NB4 (cell line): Measurements from ENCODE around the gene ABCF3.
A peak's percentile ranks its signal among the peaks of the same experiment; 100 is the strongest.

Source experiments
- DNase-seq: peaks from one replicate; pipeline ENCODE4 v3.0.0; 2010; ENCODE audit warnings: low read depth
- H3K4me3 ChIP-seq: one replicate; pipeline ENCODE4 v1.5.1; 2011; ENCODE audit warnings: mild to moderate bottlenecking, low read depth, low read length, moderate library complexity
- MYC ChIP-seq: IDR thresholded peaks from 2 replicates; pipeline ENCODE4 v1.6.1; 2011; ENCODE audit warnings: low read depth, low read length
- POLR2A ChIP-seq: IDR thresholded peaks from 2 replicates; pipeline ENCODE4 v1.6.1; 2011; ENCODE audit warnings: mild to moderate bottlenecking; ENCODE audit not compliant: insufficient read length; ENCODE audit errors: extremely low read depth
- TF ChIP-seq, protein P1 (sequence below): IDR thresholded peaks from one replicate; pipeline ENCODE4 v1.5.1; 2012; ENCODE audit warnings: low read depth, low read length
- TF ChIP-seq, protein P2 (sequence below): IDR thresholded peaks from 2 replicates; pipeline ENCODE4 v1.6.1; 2011; ENCODE audit warnings: low read depth, low read length

Gene ABCF3

DNA sequence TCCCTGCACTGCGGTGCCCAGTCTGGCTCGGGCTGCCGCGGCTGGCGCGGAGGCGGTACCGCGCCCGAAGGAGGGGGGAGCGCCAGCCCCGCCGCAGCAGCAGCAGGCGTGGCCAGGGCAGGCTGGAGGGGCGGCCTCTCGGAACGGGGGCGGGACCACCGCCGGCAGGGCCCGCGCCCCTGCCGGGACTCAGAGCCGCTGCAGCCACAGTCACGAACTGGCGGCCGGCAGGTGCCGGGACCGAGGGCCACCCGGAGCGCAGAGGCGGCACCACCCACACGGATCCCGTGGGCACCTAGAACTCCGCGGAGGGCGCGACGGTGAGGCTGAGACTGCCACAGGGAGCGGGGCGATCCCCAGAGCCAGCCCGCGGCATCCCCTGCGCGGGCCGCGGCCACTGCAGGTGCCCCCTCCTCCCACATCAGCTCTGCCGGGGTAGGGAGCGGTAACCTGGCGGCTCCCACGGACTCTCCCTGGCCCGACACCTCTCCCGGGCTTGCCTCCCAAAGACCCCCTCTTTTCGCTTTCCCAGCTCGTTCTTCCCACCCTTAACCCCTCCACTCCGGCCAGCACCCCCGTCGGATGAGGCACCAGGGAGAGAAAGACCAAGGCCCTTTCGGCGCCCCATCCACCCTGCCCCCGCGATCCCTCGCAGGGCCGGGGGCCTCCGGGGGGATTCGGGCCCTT, 43.5 kb downstream of the ABCF3 start, which contains the start of gene VWA5B2:
Gene VWA5B2, plus strand, starts transcription at position 192 of the 687 bp plus-strand sequence. CDS start 944 bp downstream, outside the sequence.
- no peak within 1 kb of the TSS for H3K4me3 ChIP-seq
- TF ChIP-seq MYC (no peak), POLR2A (no peak)
- TF ChIP-seq, protein P1, sequence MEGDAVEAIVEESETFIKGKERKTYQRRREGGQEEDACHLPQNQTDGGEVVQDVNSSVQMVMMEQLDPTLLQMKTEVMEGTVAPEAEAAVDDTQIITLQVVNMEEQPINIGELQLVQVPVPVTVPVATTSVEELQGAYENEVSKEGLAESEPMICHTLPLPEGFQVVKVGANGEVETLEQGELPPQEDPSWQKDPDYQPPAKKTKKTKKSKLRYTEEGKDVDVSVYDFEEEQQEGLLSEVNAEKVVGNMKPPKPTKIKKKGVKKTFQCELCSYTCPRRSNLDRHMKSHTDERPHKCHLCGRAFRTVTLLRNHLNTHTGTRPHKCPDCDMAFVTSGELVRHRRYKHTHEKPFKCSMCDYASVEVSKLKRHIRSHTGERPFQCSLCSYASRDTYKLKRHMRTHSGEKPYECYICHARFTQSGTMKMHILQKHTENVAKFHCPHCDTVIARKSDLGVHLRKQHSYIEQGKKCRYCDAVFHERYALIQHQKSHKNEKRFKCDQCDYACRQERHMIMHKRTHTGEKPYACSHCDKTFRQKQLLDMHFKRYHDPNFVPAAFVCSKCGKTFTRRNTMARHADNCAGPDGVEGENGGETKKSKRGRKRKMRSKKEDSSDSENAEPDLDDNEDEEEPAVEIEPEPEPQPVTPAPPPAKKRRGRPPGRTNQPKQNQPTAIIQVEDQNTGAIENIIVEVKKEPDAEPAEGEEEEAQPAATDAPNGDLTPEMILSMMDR: no peak
- TF ChIP-seq, protein P2, sequence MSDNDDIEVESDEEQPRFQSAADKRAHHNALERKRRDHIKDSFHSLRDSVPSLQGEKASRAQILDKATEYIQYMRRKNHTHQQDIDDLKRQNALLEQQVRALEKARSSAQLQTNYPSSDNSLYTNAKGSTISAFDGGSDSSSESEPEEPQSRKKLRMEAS: no peak
- peak; percentile 63 for DNase-seq

DNA sequence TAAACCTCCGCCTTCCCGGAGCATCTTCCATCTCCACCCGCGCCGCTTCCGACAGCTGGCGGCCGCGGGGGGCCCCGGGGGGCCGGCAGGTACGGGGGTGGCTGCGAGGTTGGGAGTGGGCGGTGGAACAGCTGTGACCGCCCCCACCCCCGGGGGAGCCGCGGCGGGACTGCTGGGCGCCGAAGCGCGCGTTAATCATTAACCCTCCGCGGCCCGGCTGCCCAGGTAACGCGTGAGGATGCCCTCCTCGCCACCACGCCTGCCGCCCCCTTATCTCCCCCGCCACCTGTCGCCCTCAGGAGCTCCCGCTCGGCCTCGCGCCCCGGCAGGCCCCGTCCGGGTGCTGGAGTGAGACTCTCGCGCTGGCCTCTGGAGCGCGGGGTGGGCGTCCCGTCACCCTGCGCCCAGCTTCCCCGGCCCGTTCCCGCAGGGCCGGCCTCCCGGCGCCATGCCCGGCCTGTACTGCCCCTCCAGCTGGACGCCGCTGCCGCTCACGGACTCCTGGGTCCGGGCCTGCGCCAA, 44.1 kb downstream of the ABCF3 start:
- TF ChIP-seq, protein P1: no peak
- no peak for TF ChIP-seq MYC
- TF ChIP-seq POLR2A: no peak
- DNase-seq: no peak
- H3K4me3 ChIP-seq: no peak overlapping the region

DNA sequence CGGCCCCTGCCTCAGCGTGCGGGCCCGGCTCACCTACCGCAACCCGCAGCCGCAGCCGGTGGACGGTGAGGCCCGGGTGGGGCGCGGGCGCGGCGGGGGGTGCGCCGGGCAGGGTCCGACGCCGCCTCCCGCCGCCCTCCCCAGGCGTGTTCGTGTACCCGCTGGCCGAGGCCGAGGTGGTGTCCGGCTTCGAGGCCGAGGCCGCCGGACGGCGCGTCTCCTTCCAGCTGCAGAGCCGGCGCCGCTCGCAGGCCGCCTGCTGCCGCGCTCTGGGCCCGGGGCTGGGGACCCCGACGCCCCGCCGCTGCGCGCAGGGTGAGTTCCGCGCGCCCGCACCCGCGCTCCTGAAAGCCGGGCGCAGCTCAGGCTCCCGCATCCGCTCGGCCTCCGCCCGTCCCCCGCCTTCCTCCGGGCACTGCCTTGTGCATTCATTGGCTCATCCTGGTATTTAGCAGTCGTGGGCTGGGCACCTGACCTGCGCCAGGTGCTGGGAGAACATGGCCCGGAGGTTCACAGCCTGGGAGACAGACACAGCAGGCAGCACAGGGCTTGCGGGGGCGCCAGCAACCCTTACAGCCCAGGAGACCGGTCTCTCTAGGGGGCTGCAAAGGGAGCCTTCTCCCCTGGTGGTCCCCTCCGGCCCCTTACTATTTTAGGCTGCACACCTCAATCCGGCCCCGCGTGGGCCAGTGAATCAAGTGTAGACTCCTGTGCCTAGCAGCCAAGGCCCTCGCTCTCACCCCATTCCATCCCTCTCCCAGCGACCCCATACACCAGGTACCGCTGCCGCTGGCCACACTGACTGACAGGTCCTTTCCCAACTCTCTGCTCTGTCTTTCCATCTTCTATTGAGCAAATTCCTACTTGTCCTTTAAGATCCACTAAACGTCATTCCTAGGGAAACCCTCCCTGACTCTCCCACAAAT, 44.9 kb downstream of the ABCF3 start:
- TF ChIP-seq, protein P2: no peak
- TF ChIP-seq, protein P1: no peak
- TF ChIP-seq POLR2A (no peak), MYC (no peak)
- no peak overlapping the region for H3K4me3 ChIP-seq
- no peak for DNase-seq

DNA sequence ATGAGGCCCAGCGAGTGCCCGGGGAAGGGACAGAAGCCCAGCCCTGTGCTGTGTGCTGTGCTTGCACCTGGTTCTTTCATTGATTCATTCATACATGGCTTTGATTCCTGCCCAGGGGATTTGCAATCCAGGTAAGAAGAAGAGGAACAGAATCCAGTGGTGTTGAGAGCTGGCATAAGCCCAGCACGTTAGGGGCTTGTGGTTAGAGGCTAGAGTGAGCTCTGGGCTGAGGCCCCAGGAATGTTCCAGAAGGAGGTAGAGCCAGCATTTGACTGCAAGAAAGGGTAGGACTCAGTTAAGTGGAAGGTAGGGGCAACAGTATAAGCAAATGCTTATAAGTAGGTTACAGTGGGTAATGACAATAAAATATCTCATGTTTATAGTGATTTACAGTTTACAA, 45.7 kb downstream of the ABCF3 start:
- TF ChIP-seq, protein P2: no peak
- TF ChIP-seq, protein P1: no peak
- TF ChIP-seq MYC (no peak), POLR2A (no peak)
- no peak for DNase-seq

DNA sequence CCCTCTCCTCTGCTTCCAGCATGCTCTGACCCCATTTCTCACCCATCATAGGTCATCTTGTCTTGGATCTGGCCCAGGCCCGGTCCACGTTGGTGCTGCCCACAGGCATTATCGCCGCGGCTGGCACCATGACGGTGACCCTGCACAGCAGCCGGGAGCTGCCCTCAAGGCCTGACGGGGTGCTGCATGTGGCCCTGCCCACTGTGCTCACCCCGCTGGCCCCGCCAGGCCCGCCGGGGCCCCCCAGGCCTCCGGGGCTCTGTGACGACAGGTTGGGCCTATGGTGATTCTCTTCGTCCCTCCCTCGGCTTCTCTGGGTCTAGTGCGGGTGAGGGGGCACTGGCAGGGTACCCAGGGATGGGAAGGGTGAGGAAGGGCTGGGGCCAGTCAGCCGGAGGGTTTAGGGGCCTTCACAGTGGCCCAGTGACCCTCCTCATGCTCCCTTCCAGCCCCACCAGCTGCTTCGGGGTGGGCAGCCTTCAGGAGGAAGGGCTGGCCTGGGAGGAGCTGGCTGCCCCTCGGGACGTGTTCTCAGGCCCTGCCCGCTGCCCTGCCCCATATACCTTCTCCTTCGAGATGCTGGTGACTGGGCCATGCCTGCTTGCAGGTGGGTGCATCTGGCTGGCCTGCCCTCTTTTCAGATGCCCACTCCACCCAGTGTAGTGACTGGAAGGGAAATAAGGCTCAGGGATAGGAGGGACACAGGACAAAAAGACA, 47.3 kb downstream of the ABCF3 start:
- no peak overlapping the region for H3K4me3 ChIP-seq
- TF ChIP-seq MYC (no peak), POLR2A (no peak)
- TF ChIP-seq, protein P2: no peak
- TF ChIP-seq, protein P1: no peak

More for the DNA sequence above, 45.7 kb downstream of the ABCF3 start:
- no peak overlapping the region for H3K4me3 ChIP-seq

More for the DNA sequence above, 47.3 kb downstream of the ABCF3 start:
- no peak for DNase-seq
